H9 (cell line): ENCODE data around the gene ZC3HAV1. TPM values are rescaled to one million over a fixed set of nuclear protein-coding genes. Genes with fewer than 3 reads are reported as not detected.

Source experiments
- DNase-seq: peaks from one replicate; pipeline ENCODE4 v3.0.0-alpha.2; 2017
- H2AFZ ChIP-seq: one replicate; pipeline ENCODE4 v1.6.1; 2013; ENCODE audit warnings: mild to moderate bottlenecking, low read length, control low read depth, moderate library complexity
- H2AK5ac ChIP-seq: 2 replicates; pipeline ENCODE4 v1.6.1; 2013; ENCODE audit warnings: low read length, control low read depth, mixed read lengths; ENCODE audit not compliant: insufficient read length
- H2BK120ac ChIP-seq: one replicate; pipeline ENCODE4 v1.6.1; 2013; ENCODE audit warnings: low read depth, mild to moderate bottlenecking, low read length, control low read depth, inconsistent platforms; ENCODE audit not compliant: poor library complexity, severe bottlenecking
- H2BK12ac ChIP-seq: 2 replicates; pipeline ENCODE4 v1.6.1; 2013; ENCODE audit warnings: low read length, control low read depth, mixed read lengths, low read depth; ENCODE audit not compliant: insufficient read length
- H2BK15ac ChIP-seq: 2 replicates; pipeline ENCODE4 v1.6.1; 2013; ENCODE audit warnings: low read depth, low read length, control low read depth
- H2BK20ac ChIP-seq: one replicate; pipeline ENCODE4 v1.6.1; 2013; ENCODE audit warnings: low read depth, mild to moderate bottlenecking, low read length, control low read depth, inconsistent platforms; ENCODE audit not compliant: poor library complexity, severe bottlenecking
- H2BK5ac ChIP-seq: 2 replicates; pipeline ENCODE4 v1.6.1; 2013; ENCODE audit warnings: low read length, control low read depth, mixed read lengths; ENCODE audit not compliant: insufficient read length
- H3K14ac ChIP-seq: 2 replicates; pipeline ENCODE4 v1.6.1; 2013; ENCODE audit warnings: low read length, control low read depth; ENCODE audit not compliant: insufficient read depth
- H3K18ac ChIP-seq: 2 replicates; pipeline ENCODE4 v1.6.1; 2013; ENCODE audit warnings: low read depth, mild to moderate bottlenecking, mixed read lengths, low read length, control low read depth; ENCODE audit not compliant: insufficient read length
- H3K23ac ChIP-seq: 2 replicates; pipeline ENCODE4 v1.6.1; 2013; ENCODE audit warnings: low read length, control low read depth, mixed read lengths, low read depth; ENCODE audit not compliant: insufficient read length
- H3K23me2 ChIP-seq: 2 replicates; pipeline ENCODE4 v1.6.1; 2013; ENCODE audit warnings: low read depth, mild to moderate bottlenecking, mixed read lengths, low read length, control low read depth; ENCODE audit not compliant: insufficient read length, poor library complexity, severe bottlenecking
- H3K27ac ChIP-seq: 2 replicates; pipeline ENCODE4 v1.5.1; 2013; ENCODE audit warnings: low read length, control low read depth, mixed read lengths, low read depth; ENCODE audit not compliant: insufficient read length
- H3K27me3 ChIP-seq: 2 replicates; pipeline ENCODE4 v1.6.1; 2013; ENCODE audit warnings: low read length, control low read depth, inconsistent platforms; ENCODE audit not compliant: insufficient read depth
- H3K4ac ChIP-seq: 2 replicates; pipeline ENCODE4 v1.6.1; 2013; ENCODE audit warnings: low read depth, mild to moderate bottlenecking, control low read depth, inconsistent platforms, low read length, moderate library complexity
- H3K4me1 ChIP-seq: 2 replicates; pipeline ENCODE4 v1.6.1; 2013; ENCODE audit warnings: low read length, control low read depth, inconsistent platforms; ENCODE audit not compliant: insufficient read depth
- H3K4me2 ChIP-seq: 2 replicates; pipeline ENCODE4 v1.6.1; 2013; ENCODE audit warnings: low read length, control low read depth, mixed read lengths; ENCODE audit not compliant: insufficient read length, insufficient read depth
- H3K56ac ChIP-seq: 2 replicates; pipeline ENCODE4 v1.6.1; 2013; ENCODE audit warnings: low read depth, mild to moderate bottlenecking, mixed read lengths, low read length, control low read depth; ENCODE audit not compliant: insufficient read length
- H3K79me1 ChIP-seq: 2 replicates; pipeline ENCODE4 v1.6.1; 2013; ENCODE audit warnings: low read depth, mild to moderate bottlenecking, moderate library complexity, low read length, control low read depth, inconsistent platforms; ENCODE audit not compliant: insufficient read depth, poor library complexity, severe bottlenecking
- H3K79me2 ChIP-seq: 2 replicates; pipeline ENCODE4 v1.6.1; 2013; ENCODE audit warnings: low read length, control low read depth, inconsistent platforms; ENCODE audit not compliant: insufficient read depth
- H3K9ac ChIP-seq: 2 replicates; pipeline ENCODE4 v1.6.1; 2013; ENCODE audit warnings: low read length, control low read depth, mixed read lengths; ENCODE audit not compliant: insufficient read length; ENCODE audit errors: extremely low read depth
- H3K9me3 ChIP-seq: one replicate; pipeline ENCODE4 v1.6.1; 2013; ENCODE audit warnings: low read depth, low read length, inconsistent platforms; ENCODE audit not compliant: control insufficient read depth
- H3T11ph ChIP-seq: one replicate; pipeline ENCODE4 v1.6.1; 2013; ENCODE audit warnings: mild to moderate bottlenecking, low read length, control low read depth, inconsistent platforms
- H4K20me1 ChIP-seq: one replicate; pipeline ENCODE4 v1.6.1; 2013; ENCODE audit not compliant: control insufficient read depth, insufficient read length, insufficient read depth
- H4K5ac ChIP-seq: 2 replicates; pipeline ENCODE4 v1.6.1; 2013; ENCODE audit warnings: low read depth, mild to moderate bottlenecking, mixed read lengths, low read length, control low read depth; ENCODE audit not compliant: insufficient read length
- H4K8ac ChIP-seq: replicated peaks from 2 replicates; pipeline ENCODE4 v1.6.1; 2013; ENCODE audit warnings: low read length, control low read depth, mixed read lengths, low read depth; ENCODE audit not compliant: insufficient read length
- H4K91ac ChIP-seq: 2 replicates; pipeline ENCODE4 v1.6.1; 2013; ENCODE audit warnings: low read depth, mild to moderate bottlenecking, moderate library complexity, mixed read lengths, low read length, control low read depth; ENCODE audit not compliant: insufficient read length
- H3K27ac Mint-ChIP-seq, 3 experiments: 2 replicates in 2 of 3; 3 replicates in 1 of 3; pipeline ENCODE4 v1.8.0; 2020 to 2021; ENCODE audit warnings: mixed read lengths in 3 of 3, mild to moderate bottlenecking in 1 of 3, moderate library complexity in 1 of 3
- H3K27me3 Mint-ChIP-seq: 2 replicates; pipeline ENCODE4 v1.8.0; 2021; ENCODE audit warnings: low read depth, mild to moderate bottlenecking, moderate library complexity, mixed read lengths
- H3K36me3 Mint-ChIP-seq, 3 experiments: 2 replicates in 2 of 3; 3 replicates in 1 of 3; pipeline ENCODE4 v1.8.0; 2020 to 2021; ENCODE audit warnings: low read depth in 3 of 3, mixed read lengths in 3 of 3; ENCODE audit not compliant: insufficient read depth in 1 of 3
- H3K4me1 Mint-ChIP-seq, 2 experiments: 2 replicates each; pipeline ENCODE4 v1.8.0; 2020; ENCODE audit warnings: mixed read lengths in 2 of 2
- H3K4me3 Mint-ChIP-seq, 2 experiments: 2 replicates in 1 of 2; 3 replicates in 1 of 2; pipeline ENCODE4 v1.8.0; 2020 to 2021; ENCODE audit warnings: mild to moderate bottlenecking in 2 of 2, mixed read lengths in 2 of 2, moderate library complexity in 1 of 2
- H3K9me3 Mint-ChIP-seq, 2 experiments: 2 replicates in 1 of 2; 3 replicates in 1 of 2; pipeline ENCODE4 v1.8.0; 2020; ENCODE audit warnings: mild to moderate bottlenecking in 2 of 2, mixed read lengths in 2 of 2, moderate library complexity in 1 of 2
- CTCF ChIP-seq: fragments of 200-600 bp; sonication (generic); conservative IDR thresholded peaks from 3 replicates; pipeline ENCODE4 v1.8.0; 2021; ENCODE audit warnings: antibody characterized with exemption, mild to moderate bottlenecking
- WGBS: extraction: QIAGEN DNeasy Blood & Tissue Kit; methylation state at CpG from one replicate; pipeline ENCODE4 v1.1.7; 2013; ENCODE audit warnings: missing lambda C conversion rate, low lambda C conversion rate, mixed read lengths; ENCODE audit not compliant: insufficient read length; ENCODE audit errors: extremely low coverage; 5-methylcytosine and 5-hydroxymethylcytosine counted together
- total RNA-seq: library from RNA; stranded (reverse); gene quantifications from 2 replicates; pipeline ENCODE4 v1.2.1, GENCODE V29; 2021

Gene ZC3HAV1
- total RNA-seq, 1 experiment from 2014 or later: 32.8 TPM

GRCh38 chr7:139023076-139023475, 86.4 kb downstream of the ZC3HAV1 start:
- Histone ChIP-seq H2AK5ac (no peak overlapping the region), H3K4me2 (no peak overlapping the region), H3K4me1 (no peaks in the 10 kb centered on the region; the same call in 1 of the 2 replicates), H2BK20ac (no peak overlapping the region), H3T11ph (no peak overlapping the region), H2AFZ (no peak overlapping the region), H2BK15ac (no peak overlapping the region), H3K79me2 (no peaks in the 10 kb centered on the region), H3K79me1 (no peaks in the 10 kb centered on the region), H2BK120ac (no peak overlapping the region), H2BK12ac (no peak overlapping the region), H4K5ac (no peak overlapping the region), H3K18ac (no peak overlapping the region), H3K9ac (no peak overlapping the region), H3K23me2 (no peaks in the 10 kb centered on the region), H4K91ac (no peak overlapping the region), H4K8ac (no peak overlapping the region), H3K14ac (no peak overlapping the region), H3K9me3 (no peaks in the 10 kb centered on the region), H3K23ac (no peak overlapping the region), H2BK5ac (no peak overlapping the region), H3K4ac (no peak overlapping the region), H4K20me1 (no peaks in the 10 kb centered on the region), H3K27me3 (no peaks in the 10 kb centered on the region), H3K56ac (no peak overlapping the region), H3K27ac (no peak overlapping the region)
- no peak for DNase-seq
- H3K4me1 Mint-ChIP-seq: peaks cover 8 to 10% of the 10 kb centered on the region in 2 experiments
- WGBS: no CpG with 5 or more reads among the region's 5 CpGs
- H3K27ac Mint-ChIP-seq: 0 out of 7 replicates have a peak overlapping the region, but pooled peaks of 1 of the 3 experiments have one; percentile 40
- H3K36me3 Mint-ChIP-seq: no peaks in the 10 kb centered on the region
- no peaks in the 10 kb centered on the region for H3K27me3 Mint-ChIP-seq
- TF ChIP-seq CTCF: no peak
- no peak overlapping the region for H3K4me3 Mint-ChIP-seq
- no peaks in the 10 kb centered on the region; a peak in 1 of 5 replicates for H3K9me3 Mint-ChIP-seq
